PC-3 (cell line): Measurements from ENCODE around the gene C9orf43. TPM values are rescaled to one million over a fixed set of nuclear protein-coding genes. Genes with fewer than 3 reads are reported as not detected.
A peak's percentile ranks its signal among the peaks of the same experiment; 100 is the strongest.

Source experiments
- ATAC-seq: fragments of 200-7000 bp; cut with Tn5 transposase; 2 replicates; pipeline ENCODE4 v1.9.1; 2020; ENCODE audit warnings: mild to moderate bottlenecking, moderate library complexity
- BruUV-seq: library from RNA; stranded (reverse); fragments of 400-500 nt; replicated peaks from 2 replicates; lab custom pipeline; 2021; lab: Mats Ljungman, UMichigan
- CTCF ChIA-PET: fragments of 300-600 bp; sonication (Branson Sonifier 250); formaldehyde crosslinking; loops from one replicate; lab custom pipeline; 2022; ENCODE audit warnings: antibody characterized with exemption; lab: Charles Lee
- POLR2A ChIA-PET: fragments of 300-600 bp; sonication (Branson Sonifier 250); formaldehyde crosslinking; loops from one replicate; lab custom pipeline; 2022; ENCODE audit warnings: antibody characterized with exemption; ENCODE audit not compliant: unreplicated experiment; lab: Charles Lee
- DNase-seq: peaks from one replicate; pipeline ENCODE4 v3.0.0-alpha.2; 2015
- H2AFZ ChIP-seq: fragments of 300-600 bp; sonication (generic); 2 replicates; pipeline ENCODE4 v1.6.0; 2016; ENCODE audit warnings: antibody characterized with exemption, low read length
- H3F3A ChIP-seq: fragments of 300-600 bp; sonication (generic); one replicate; pipeline ENCODE4 v1.6.0; 2017; ENCODE audit warnings: antibody characterized with exemption, low read length, control low read depth, mild to moderate bottlenecking; ENCODE audit not compliant: unreplicated experiment
- H3K27ac ChIP-seq: fragments of 300-600 bp; sonication (generic); 2 replicates; pipeline ENCODE4 v1.5.1; 2016; ENCODE audit warnings: mild to moderate bottlenecking, low read length
- H3K27me3 ChIP-seq: fragments of 300-600 bp; sonication (generic); 2 replicates; pipeline ENCODE4 v1.6.1; 2016; ENCODE audit warnings: low read length, mixed read lengths
- H3K36me3 ChIP-seq: fragments of 300-600 bp; sonication (generic); 2 replicates; pipeline ENCODE4 v1.6.1; 2016; ENCODE audit warnings: low read depth, mixed run types, low read length, mixed read lengths
- H3K4me1 ChIP-seq: fragments of 300-600 bp; sonication (generic); 2 replicates; pipeline ENCODE4 v1.5.1; 2016; ENCODE audit warnings: low read length; ENCODE audit not compliant: insufficient read depth
- H3K4me2 ChIP-seq: fragments of 300-600 bp; sonication (generic); 2 replicates; pipeline ENCODE4 v1.6.0; 2016; ENCODE audit warnings: low read length
- H3K4me3 ChIP-seq: fragments of 300-600 bp; sonication (generic); 2 replicates; pipeline ENCODE4 v1.5.1; 2016; ENCODE audit warnings: mild to moderate bottlenecking, low read length, mixed read lengths
- H3K79me2 ChIP-seq: fragments of 300-600 bp; sonication (generic); 2 replicates; pipeline ENCODE4 v1.6.1; 2017; ENCODE audit warnings: low read length, mixed read lengths
- H3K9ac ChIP-seq: fragments of 300-600 bp; sonication (generic); 2 replicates; pipeline ENCODE4 v1.6.0; 2016; ENCODE audit warnings: mild to moderate bottlenecking, low read length
- H3K9me2 ChIP-seq: fragments of 300-600 bp; sonication (generic); replicated peaks from 2 replicates; pipeline ENCODE4 v1.6.1; 2016; ENCODE audit warnings: mixed run types, low read length, mixed read lengths
- H3K9me3 ChIP-seq: fragments of 300-600 bp; sonication (generic); 2 replicates; pipeline ENCODE4 v1.6.1; 2016; ENCODE audit warnings: low read length, mixed read lengths
- H4K20me1 ChIP-seq: fragments of 300-600 bp; sonication (generic); 2 replicates; pipeline ENCODE4 v1.6.1; 2016; ENCODE audit warnings: low read length, mixed read lengths
- EZH2 ChIP-seq: fragments of 300-600 bp; sonication (generic); IDR thresholded peaks from one replicate; pipeline ENCODE4 v1.6.1; 2017; ENCODE audit warnings: antibody characterized with exemption, mild to moderate bottlenecking, low read length; ENCODE audit not compliant: unreplicated experiment
- EZH2phosphoT487 ChIP-seq: fragments of 300-600 bp; sonication (generic); IDR thresholded peaks from 2 replicates; pipeline ENCODE4 v1.6.1; 2018; ENCODE audit warnings: mild to moderate bottlenecking, antibody characterized with exemption, low read length, borderline replicate concordance
- intact Hi-C: fragments of 100-400 bp; cut with micrococcal nuclease; formaldehyde crosslinking; loops from 2 replicates; pipeline ENCODE4 v1.9.0; 2023
- total RNA-seq: library from RNA; depleted of rRNA; stranded (reverse); fragments of >200 nt; gene quantifications from 2 replicates; pipeline ENCODE4 v1.2.3, GENCODE V29; 2014
- TF ChIP-seq, protein P1 (sequence below): fragments of 300-600 bp; sonication (generic); conservative IDR thresholded peaks from 2 replicates; pipeline ENCODE4 v1.5.1; 2017; ENCODE audit warnings: antibody characterized with exemption, low read depth, mild to moderate bottlenecking, low read length

Gene C9orf43
- total RNA-seq, 1 experiment from 2014 or later: 0.29 TPM

GRCh38 chr9:113373676-113374392 lies 36.7 kb upstream of the C9orf43 start:
- Histone ChIP-seq H3K4me3 (no peak overlapping the region), H3K9me2 (no peaks in the 10 kb centered on the region), H3K9ac (no peak overlapping the region), H3K4me2 (no peak overlapping the region), H2AFZ (no peak overlapping the region), H3K27me3 (no peaks in the 10 kb centered on the region), H3K36me3 (peaks cover 3% of the 10 kb centered on the region; the same call in 1 of the 2 replicates), H3F3A (no peaks in the 10 kb centered on the region), H4K20me1 (no peaks in the 10 kb centered on the region), H3K4me1 (peaks cover 6% of the 10 kb centered on the region; the same call in 1 of the 2 replicates), H3K9me3 (no peaks in the 10 kb centered on the region), H3K79me2 (peaks cover 14% of the 10 kb centered on the region), H3K27ac (no peak overlapping the region)
- no peak for ATAC-seq
- DNase-seq: no peak
- POLR2A ChIA-PET: no interaction called here
- CTCF ChIA-PET: no interaction called here
- BruUV-seq: no TSS peak
- TF ChIP-seq, protein P1, sequence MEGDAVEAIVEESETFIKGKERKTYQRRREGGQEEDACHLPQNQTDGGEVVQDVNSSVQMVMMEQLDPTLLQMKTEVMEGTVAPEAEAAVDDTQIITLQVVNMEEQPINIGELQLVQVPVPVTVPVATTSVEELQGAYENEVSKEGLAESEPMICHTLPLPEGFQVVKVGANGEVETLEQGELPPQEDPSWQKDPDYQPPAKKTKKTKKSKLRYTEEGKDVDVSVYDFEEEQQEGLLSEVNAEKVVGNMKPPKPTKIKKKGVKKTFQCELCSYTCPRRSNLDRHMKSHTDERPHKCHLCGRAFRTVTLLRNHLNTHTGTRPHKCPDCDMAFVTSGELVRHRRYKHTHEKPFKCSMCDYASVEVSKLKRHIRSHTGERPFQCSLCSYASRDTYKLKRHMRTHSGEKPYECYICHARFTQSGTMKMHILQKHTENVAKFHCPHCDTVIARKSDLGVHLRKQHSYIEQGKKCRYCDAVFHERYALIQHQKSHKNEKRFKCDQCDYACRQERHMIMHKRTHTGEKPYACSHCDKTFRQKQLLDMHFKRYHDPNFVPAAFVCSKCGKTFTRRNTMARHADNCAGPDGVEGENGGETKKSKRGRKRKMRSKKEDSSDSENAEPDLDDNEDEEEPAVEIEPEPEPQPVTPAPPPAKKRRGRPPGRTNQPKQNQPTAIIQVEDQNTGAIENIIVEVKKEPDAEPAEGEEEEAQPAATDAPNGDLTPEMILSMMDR: no peak
- TF ChIP-seq EZH2 (no peak), EZH2phosphoT487 (no peak)
- intact Hi-C loops: no loop called here

DNA sequence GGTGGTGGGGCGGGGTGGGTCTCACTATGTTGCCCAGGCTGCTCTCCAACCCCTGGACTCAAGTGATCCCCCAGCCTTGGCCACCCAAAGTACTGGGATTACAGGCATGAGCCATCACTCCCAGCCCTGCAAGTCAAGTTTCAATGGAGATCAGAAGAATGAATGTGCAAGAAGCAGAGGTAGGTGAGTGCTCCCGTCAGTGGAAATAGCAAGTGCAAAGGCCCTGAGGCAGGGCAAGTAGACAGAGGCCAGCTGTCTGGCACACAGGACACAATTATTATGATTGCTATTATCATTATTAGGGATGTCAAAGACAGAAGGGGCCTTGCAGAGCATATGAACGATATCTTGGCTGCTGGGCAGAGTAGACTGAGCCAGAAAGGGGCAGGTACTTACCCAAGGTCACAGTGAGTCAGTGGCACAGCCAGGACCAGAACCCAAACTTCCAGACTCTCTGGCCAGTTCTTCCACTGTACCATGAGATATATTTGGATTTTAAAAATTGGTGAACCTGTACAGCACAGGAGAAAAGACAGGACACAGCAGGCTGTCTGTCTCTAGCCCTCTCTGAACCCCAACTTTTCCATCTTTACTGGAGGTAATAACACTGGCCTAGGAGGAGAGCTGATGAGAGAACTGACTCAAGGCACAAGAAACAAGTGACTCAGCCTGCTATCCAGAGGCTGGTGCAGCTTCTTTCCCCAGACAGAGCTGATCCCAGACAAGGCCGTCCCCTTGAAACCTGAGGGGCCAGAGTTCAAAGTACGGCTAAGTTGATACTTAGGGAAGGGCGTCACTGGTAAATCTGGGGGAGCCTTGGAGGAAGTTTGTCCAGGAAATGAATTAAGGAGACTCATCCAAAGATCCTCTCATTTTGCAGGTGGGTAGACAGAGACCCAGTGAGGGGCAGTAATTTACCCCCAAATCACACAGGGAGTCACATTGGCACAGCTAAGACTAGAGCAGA lies 35.2 kb upstream of the C9orf43 start:
- intact Hi-C loops: no loop called here
- Histone ChIP-seq H2AFZ (no peak overlapping the region), H3K27me3 (no peaks in the 10 kb centered on the region), H3K9ac (peak overlapping the region; percentile 86; the same call in 1 of the 2 replicates), H3K4me3 (peak overlapping the region; percentile 88), H3K4me2 (peak overlapping the region; percentile 98), H3K79me2 (peaks cover 14% of the 10 kb centered on the region), H3K27ac (no peak overlapping the region), H4K20me1 (no peaks in the 10 kb centered on the region), H3K9me2 (no peaks in the 10 kb centered on the region), H3K4me1 (peaks cover 6% of the 10 kb centered on the region; the same call in 1 of the 2 replicates), H3K9me3 (no peaks in the 10 kb centered on the region), H3K36me3 (peaks cover 3% of the 10 kb centered on the region; the same call in 1 of the 2 replicates), H3F3A (no peaks in the 10 kb centered on the region)
- ATAC-seq (no peak), DNase-seq (peak; percentile 10)
- BruUV-seq: no TSS peak
- TF ChIP-seq EZH2phosphoT487: no peak
- TF ChIP-seq EZH2: no peak
- TF ChIP-seq, protein P1: no peak
- ChIA-PET CTCF (interaction anchor here (1.0 kb wide), 1 partner anchor 216 kb away, joined by 5 read pairs; no protein-coding TSS in a partner anchor), POLR2A (interaction anchor here (0.5 to 0.6 kb wide), 2 partner anchors 26 to 36 kb away, joined by 4 to 14 read pairs; partner anchors contain the start of genes BSPRY and WDR31)
